Stimulated activated naive CD4-positive, alpha-beta T cell (primary cell): Measurements from ENCODE around the gene WDR73.
"Not testable (repeated sequence)": the region's sequence is repeated elsewhere in the genome, so short reads cannot be mapped to it uniquely, and the experiment has no call there.

Source experiments
- DNase-seq, 6 experiments: peaks; one replicate each; lab custom pipeline; 2025; lab: John Stamatoyannopoulos, UW

The WDR73 gene

GRCh38 chr15:84653910-84654688 is at the start of gene WDR73:
TSS of gene WDR73 (minus strand) at chr15:84654283. CDS start at chr15:84654274, 9 bp downstream.
- DNase-seq = peak; percentile 93 to 97 (median 95)

- DNase-seq = no peak
Measured at GRCh38 chr15:84703808-84704207, 49.7 kb upstream of the WDR73 start.

GRCh38 chr15:84702961-84703482 is 48.9 kb upstream of the WDR73 start:
- no peak for DNase-seq

- no peak for DNase-seq
Measured at GRCh38 chr15:84699538-84700191, 45.6 kb upstream of the WDR73 start.

- DNase-seq = no peak
Measured at GRCh38 chr15:84697236-84697990, 43.3 kb upstream of the WDR73 start.

GRCh38 chr15:84696757-84697156 is 42.7 kb upstream of the WDR73 start:
- no peak for DNase-seq

GRCh38 chr15:84690342-84690741 is 36.3 kb upstream of the WDR73 start:
- DNase-seq = no peak

GRCh38 chr15:84689858-84690257 is 35.8 kb upstream of the WDR73 start:
- DNase-seq = no peak

- not testable (repeated sequence) for DNase-seq
Measured at GRCh38 chr15:84686446-84686845, 32.4 kb upstream of the WDR73 start.

- no peak for DNase-seq
Measured at GRCh38 chr15:84685304-84685703, 31.2 kb upstream of the WDR73 start.

- DNase-seq = no peak
Measured at GRCh38 chr15:84684092-84684491, 30.0 kb upstream of the WDR73 start.

- no peak for DNase-seq
Measured at GRCh38 chr15:84681831-84682230, 27.7 kb upstream of the WDR73 start.

GRCh38 chr15:84671211-84671610 is 17.1 kb upstream of the WDR73 start:
- no peak for DNase-seq

- no peak for DNase-seq
Measured at GRCh38 chr15:84669726-84670125, 15.6 kb upstream of the WDR73 start.

GRCh38 chr15:84668221-84668982 is 14.3 kb upstream of the WDR73 start:
- no peak for DNase-seq

- DNase-seq = no peak
Measured at GRCh38 chr15:84666373-84666772, 12.3 kb upstream of the WDR73 start.

- DNase-seq = no peak
Measured at GRCh38 chr15:84661001-84661400, 6.9 kb upstream of the WDR73 start.

- DNase-seq = no peak
Measured at GRCh38 chr15:84659904-84660781, 6.1 kb upstream of the WDR73 start.

GRCh38 chr15:84658788-84659411 is 4.8 kb upstream of the WDR73 start:
- no peak for DNase-seq

- peak; percentile 77 to 93 (median 86) for DNase-seq
Measured at GRCh38 chr15:84658080-84658787, 4.2 kb upstream of the WDR73 start, which contains the start of gene NMB. TSS of gene NMB (minus strand) at chr15:84658199. CDS start at chr15:84658152, 47 bp downstream.
